ENCODE data around the gene MUC22.

The MUC22 gene

GRCh38 chr6:31079656-31080261, 69.5 kb downstream of the MUC22 start:
- peak; percentile 77 for DNase-seq (ENCODE audit: low spot score)

DNA sequence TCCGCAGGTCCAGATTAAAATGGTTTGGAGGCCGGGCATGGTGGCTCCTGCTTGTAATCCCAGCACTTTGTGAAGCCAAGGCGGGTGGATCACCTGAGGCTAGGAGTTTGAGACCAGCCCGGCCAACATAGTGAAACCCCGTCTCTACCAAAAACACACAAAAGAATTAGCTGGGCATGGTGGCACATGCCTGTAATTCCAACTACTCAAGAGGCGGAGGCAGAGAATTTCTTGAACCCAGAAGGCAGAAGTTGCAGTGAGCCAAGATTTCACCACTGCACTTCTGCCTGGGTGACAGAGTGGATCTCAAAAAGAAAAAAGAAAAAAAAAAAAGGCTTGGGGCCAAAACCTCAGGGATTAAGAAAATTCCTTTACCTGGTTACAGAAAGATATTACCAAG, 71.6 kb downstream of the MUC22 start:
- no peak for DNase-seq (ENCODE audit: low spot score)

DNA sequence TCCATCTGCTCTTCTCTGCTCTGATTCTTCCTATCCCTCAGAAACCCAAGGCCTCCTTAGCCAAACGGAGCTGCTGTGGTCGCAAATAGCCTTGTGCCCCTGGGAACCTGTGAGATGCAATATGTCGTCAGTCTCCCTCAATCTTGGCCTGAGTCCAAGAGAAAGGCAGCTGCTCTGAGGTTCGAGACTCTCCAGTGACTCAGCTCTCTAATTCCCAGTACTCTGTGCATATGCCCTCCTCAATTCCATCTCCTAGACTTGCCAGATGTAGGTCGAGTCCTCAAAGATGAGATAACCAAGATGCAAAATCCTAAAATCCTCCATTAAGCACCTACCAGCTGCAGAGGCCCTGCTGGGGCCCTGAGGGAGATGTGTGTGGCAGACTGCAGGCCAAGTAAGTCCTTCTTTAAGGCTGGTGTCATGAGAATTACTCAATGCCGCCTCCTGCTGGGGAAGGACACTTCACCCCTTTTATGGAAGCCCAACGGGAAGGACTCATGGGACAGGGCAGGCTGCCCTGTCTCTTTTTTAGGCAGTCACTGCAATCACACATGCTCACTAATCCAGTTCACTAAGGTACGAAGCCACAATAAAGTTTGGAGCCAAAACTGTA, 73.6 kb downstream of the MUC22 start:
- DNase-seq (ENCODE audit: low spot score) = peak; percentile 39

Data from CD4-positive, alpha-beta T cell treated with Interleukin-2 at 100 ng/mL for 4 hours (primary cell).